Activated T-helper 17 cell treated with anti-CD3 and anti-CD28 coated beads, Interleukin-2, amount 50 U/mL, for 72 hours (primary cell): ENCODE measurements around the gene MYO1G. TPM values are rescaled to one million over a fixed set of nuclear protein-coding genes. Genes with fewer than 3 reads are reported as not detected.
A peak's percentile ranks its signal among the peaks of the same experiment; 100 is the strongest.
"Not testable (repeated sequence)": the region's sequence is repeated elsewhere in the genome, so short reads cannot be mapped to it uniquely, and the experiment has no call there.

Experiments used
- ATAC-seq: fragments of 150-1000 bp; cut with Tn5 transposase; replicated peaks from 2 replicates; pipeline ENCODE4 v1.10.0; 2021; ENCODE audit warnings: mild to moderate bottlenecking, moderate library complexity
- H3K27ac Mint-ChIP-seq: one replicate; pipeline ENCODE4 v1.8.0; 2022; ENCODE audit warnings: mixed read lengths
- H3K27me3 Mint-ChIP-seq: one replicate; pipeline ENCODE4 v1.8.0; 2022; ENCODE audit warnings: mixed read lengths
- H3K36me3 Mint-ChIP-seq: one replicate; pipeline ENCODE4 v1.8.0; 2022; ENCODE audit warnings: low read depth, mild to moderate bottlenecking, mixed read lengths
- H3K4me1 Mint-ChIP-seq: one replicate; pipeline ENCODE4 v1.8.0; 2022; ENCODE audit warnings: mixed read lengths
- H3K4me3 Mint-ChIP-seq: one replicate; pipeline ENCODE4 v1.8.0; 2022; ENCODE audit warnings: mild to moderate bottlenecking, mixed read lengths
- H3K9me3 Mint-ChIP-seq: one replicate; pipeline ENCODE4 v1.8.0; 2022; ENCODE audit warnings: mixed read lengths
- total RNA-seq, 2 donors: library from RNA; stranded (reverse); gene quantifications; one replicate each; pipeline ENCODE4 v1.2.3, GENCODE V29; 2022

Gene MYO1G
- 100 to 1,000 TPM; 316 to 649 TPM for total RNA-seq

GRCh38 chr7:44978511-44979366 is at the start of gene MYO1G:
Gene MYO1G (minus strand): TSS chr7:44979015. CDS start chr7:44978961, 54 bp downstream.
- peaks cover 100% of the 10 kb centered on the region for H3K36me3 Mint-ChIP-seq
- H3K4me1 Mint-ChIP-seq: peaks cover 10% of the 10 kb centered on the region
- peak within 1 kb of the TSS; percentile 99 for H3K4me3 Mint-ChIP-seq
- ATAC-seq: peak; percentile 66
- H3K27ac Mint-ChIP-seq: peak within 1 kb of the TSS; percentile 95
- H3K27me3 Mint-ChIP-seq: no peaks in the 10 kb centered on the region
- H3K9me3 Mint-ChIP-seq: no peaks in the 10 kb centered on the region

- Mint-ChIP-seq H3K4me1 (peaks cover 66% of the 10 kb centered on the region), H3K4me3 (peak overlapping the region; percentile 100), H3K36me3 (peaks cover 79% of the 10 kb centered on the region), H3K27ac (peak overlapping the region; percentile 99), H3K27me3 (no peaks in the 10 kb centered on the region), H3K9me3 (peaks cover 5% of the 10 kb centered on the region)
- ATAC-seq: peak; percentile 31
Measured at GRCh38 chr7:45028138-45028919, 49.5 kb upstream of the MYO1G start.

- peaks cover 5% of the 10 kb centered on the region for H3K9me3 Mint-ChIP-seq
- peak overlapping the region; percentile 99 for H3K27ac Mint-ChIP-seq
- peaks cover 65% of the 10 kb centered on the region for H3K4me1 Mint-ChIP-seq
- no peaks in the 10 kb centered on the region for H3K27me3 Mint-ChIP-seq
- H3K36me3 Mint-ChIP-seq: peaks cover 74% of the 10 kb centered on the region
- ATAC-seq: peak; percentile 2
- H3K4me3 Mint-ChIP-seq: peak overlapping the region; percentile 100
Measured at GRCh38 chr7:45027774-45028114, 48.9 kb upstream of the MYO1G start.

- Mint-ChIP-seq H3K27ac (peak overlapping the region; percentile 99), H3K36me3 (peaks cover 70% of the 10 kb centered on the region), H3K27me3 (no peaks in the 10 kb centered on the region), H3K4me3 (peak overlapping the region; percentile 100), H3K9me3 (peaks cover 5% of the 10 kb centered on the region), H3K4me1 (peaks cover 63% of the 10 kb centered on the region)
- ATAC-seq: peak; percentile 50
Measured at GRCh38 chr7:45026984-45027773, 48.4 kb upstream of the MYO1G start.

GRCh38 chr7:45026013-45026412 is 47.2 kb upstream of the MYO1G start:
- H3K4me1 Mint-ChIP-seq: peaks cover 68% of the 10 kb centered on the region
- H3K27ac Mint-ChIP-seq: peak overlapping the region; percentile 92
- peak overlapping the region; percentile 100 for H3K4me3 Mint-ChIP-seq
- H3K27me3 Mint-ChIP-seq: no peaks in the 10 kb centered on the region
- peaks cover 5% of the 10 kb centered on the region for H3K9me3 Mint-ChIP-seq
- peaks cover 71% of the 10 kb centered on the region for H3K36me3 Mint-ChIP-seq
- ATAC-seq: peak; percentile 64

- peak overlapping the region; percentile 100 for H3K4me3 Mint-ChIP-seq
- peak overlapping the region; percentile 92 for H3K27ac Mint-ChIP-seq
- peaks cover 71% of the 10 kb centered on the region for H3K36me3 Mint-ChIP-seq
- not testable (repeated sequence) for H3K27me3 Mint-ChIP-seq, H3K9me3 Mint-ChIP-seq, ATAC-seq
- H3K4me1 Mint-ChIP-seq: peaks cover 68% of the 10 kb centered on the region
Measured at GRCh38 chr7:45025473-45025872, 46.7 kb upstream of the MYO1G start.

GRCh38 chr7:45024126-45024744 is 45.4 kb upstream of the MYO1G start:
- peaks cover 70% of the 10 kb centered on the region for H3K36me3 Mint-ChIP-seq
- peaks cover 64% of the 10 kb centered on the region for H3K4me1 Mint-ChIP-seq
- no peaks in the 10 kb centered on the region for H3K27me3 Mint-ChIP-seq
- peaks cover 5% of the 10 kb centered on the region for H3K9me3 Mint-ChIP-seq
- H3K4me3 Mint-ChIP-seq: no peak overlapping the region
- ATAC-seq: no peak
- no peak overlapping the region for H3K27ac Mint-ChIP-seq

- ATAC-seq: peak; percentile 85
- peaks cover 61% of the 10 kb centered on the region for H3K36me3 Mint-ChIP-seq
- H3K27ac Mint-ChIP-seq: peak overlapping the region; percentile 83
Measured at GRCh38 chr7:45021604-45022296, 42.9 kb upstream of the MYO1G start.

GRCh38 chr7:45020915-45021314 is 42.1 kb upstream of the MYO1G start:
- Mint-ChIP-seq H3K4me1 (peaks cover 36% of the 10 kb centered on the region), H3K27ac (no peak overlapping the region), H3K9me3 (no peaks in the 10 kb centered on the region), H3K36me3 (peaks cover 60% of the 10 kb centered on the region), H3K27me3 (no peaks in the 10 kb centered on the region), H3K4me3 (no peak overlapping the region)
- no peak for ATAC-seq

More at GRCh38 chr7:45021604-45022296, 42.9 kb upstream of the MYO1G start:
- no peaks in the 10 kb centered on the region for H3K9me3 Mint-ChIP-seq
- H3K4me1 Mint-ChIP-seq: peaks cover 40% of the 10 kb centered on the region
- peak overlapping the region; percentile 65 for H3K4me3 Mint-ChIP-seq
- no peaks in the 10 kb centered on the region for H3K27me3 Mint-ChIP-seq

- ATAC-seq: no peak
- H3K36me3 Mint-ChIP-seq: peaks cover 69% of the 10 kb centered on the region
- no peaks in the 10 kb centered on the region for H3K27me3 Mint-ChIP-seq
- no peaks in the 10 kb centered on the region for H3K9me3 Mint-ChIP-seq
- peaks cover 33% of the 10 kb centered on the region for H3K4me1 Mint-ChIP-seq
- peak overlapping the region; percentile 43 for H3K27ac Mint-ChIP-seq
- H3K4me3 Mint-ChIP-seq: no peak overlapping the region
Measured at GRCh38 chr7:45017253-45017652, 38.4 kb upstream of the MYO1G start.

- Mint-ChIP-seq H3K36me3 (peaks cover 78% of the 10 kb centered on the region), H3K9me3 (no peaks in the 10 kb centered on the region), H3K27ac (no peak overlapping the region), H3K4me1 (peaks cover 23% of the 10 kb centered on the region), H3K4me3 (no peak overlapping the region), H3K27me3 (no peaks in the 10 kb centered on the region)
- no peak for ATAC-seq
Measured at GRCh38 chr7:45015313-45015712, 36.5 kb upstream of the MYO1G start.

- Mint-ChIP-seq H3K27me3 (no peaks in the 10 kb centered on the region), H3K4me1 (peaks cover 23% of the 10 kb centered on the region), H3K9me3 (no peaks in the 10 kb centered on the region), H3K4me3 (no peak overlapping the region), H3K27ac (no peak overlapping the region), H3K36me3 (peaks cover 71% of the 10 kb centered on the region)
- no peak for ATAC-seq
Measured at GRCh38 chr7:45013465-45013967, 34.7 kb upstream of the MYO1G start.

- H3K4me3 Mint-ChIP-seq: peak overlapping the region; percentile 38
- peak overlapping the region; percentile 56 for H3K27ac Mint-ChIP-seq
- no peaks in the 10 kb centered on the region for H3K9me3 Mint-ChIP-seq
- H3K36me3 Mint-ChIP-seq: peaks cover 79% of the 10 kb centered on the region
- ATAC-seq: peak; percentile 80
- H3K4me1 Mint-ChIP-seq: peaks cover 42% of the 10 kb centered on the region
- H3K27me3 Mint-ChIP-seq: no peaks in the 10 kb centered on the region
Measured at GRCh38 chr7:45007571-45008328, 28.9 kb upstream of the MYO1G start.
